ENCODE measurements around the gene STT3A. TPM values are rescaled to one million over a fixed set of nuclear protein-coding genes. Genes with fewer than 3 reads are reported as not detected.

Gene STT3A
- total and polyA plus RNA-seq, 2 of the 13 experiments (the other 11 are each of a cell fraction or from before 2014, with no cell fraction given): 229 to 319 TPM

GRCh38 chr11:125592305-125593113 lies at the start of gene STT3A (continued):
- TF ChIP-seq RERE (CRISPR knock-in tag; IDR thresholded peaks at IDR 0.05; ENCODE audit: low read depth) (no peak), SNAPC4 (CRISPR knock-in tag; IDR thresholded peaks at IDR 0.05) (no peak; the same call in 1 of the 2 replicates), SALL1 (CRISPR knock-in tag; IDR thresholded peaks at IDR 0.05) (peak; percentile 66; the same call in 1 of the 2 replicates), ERF (CRISPR knock-in tag; IDR thresholded peaks at IDR 0.05) (no peak), SMAD3 (CRISPR knock-in tag; IDR thresholded peaks at IDR 0.05) (peak; percentile 32; the same call in 1 of the 2 replicates), HINFP (CRISPR knock-in tag; IDR thresholded peaks at IDR 0.05; ENCODE audit: low read depth) (peak; percentile 92), ZNF234 (CRISPR knock-in tag; conservative IDR thresholded peaks at IDR 0.05) (no peak), MYNN (CRISPR knock-in tag; IDR thresholded peaks at IDR 0.05; ENCODE audit: low read depth) (0 out of 2 replicates have a peak, but pooled peaks have one; percentile 32), ETV6 (CRISPR knock-in tag; conservative IDR thresholded peaks at IDR 0.05) (no peak; the same call in 1 of the 2 replicates), U2AF1 (optimal IDR thresholded peaks at IDR 0.05; ENCODE audit: low read depth, low read length) (peak; percentile 59), CAMTA2 (CRISPR knock-in tag; IDR thresholded peaks at IDR 0.05; ENCODE audit: borderline replicate concordance) (no peak; the same call in 1 of the 2 replicates), ZNF280B (CRISPR knock-in tag; IDR thresholded peaks at IDR 0.05; ENCODE audit: borderline replicate concordance) (no peak), NR2F2 (IDR thresholded peaks at IDR 0.05; ENCODE audit: borderline replicate concordance, low read depth) (peak; percentile 7; the same call in 1 of the 2 replicates), ZNF296 (CRISPR knock-in tag; conservative IDR thresholded peaks at IDR 0.05) (no peak), RARG (CRISPR knock-in tag; IDR thresholded peaks at IDR 0.05; ENCODE audit: low read depth) (no peak)
